Astrocyte of the spinal cord (primary cell): ENCODE results near the gene SLC17A4.

Source experiments
- DNase-seq: peaks from one replicate; pipeline ENCODE4 v3.0.0; 2011; ENCODE audit warnings: low read depth, low spot score
- H3K4me3 ChIP-seq: 2 replicates; pipeline ENCODE4 v1.5.1; 2011; ENCODE audit warnings: low read depth, mild to moderate bottlenecking, low read length, moderate library complexity
- in situ Hi-C: cut with HindIII; loops from 2 replicates; pipeline ENCODE4 v1.10.0; 2017; ENCODE audit warnings: low sequenced_read_pairs
- TF ChIP-seq, protein P1 (sequence below): IDR thresholded peaks from 2 replicates; pipeline ENCODE4 v1.5.1; 2012; ENCODE audit warnings: low read depth, mild to moderate bottlenecking, low read length, inconsistent platforms

The SLC17A4 gene

GRCh38 chr6:25732468-25733198, 21.9 kb upstream of the SLC17A4 start:
- TF ChIP-seq, protein P1, sequence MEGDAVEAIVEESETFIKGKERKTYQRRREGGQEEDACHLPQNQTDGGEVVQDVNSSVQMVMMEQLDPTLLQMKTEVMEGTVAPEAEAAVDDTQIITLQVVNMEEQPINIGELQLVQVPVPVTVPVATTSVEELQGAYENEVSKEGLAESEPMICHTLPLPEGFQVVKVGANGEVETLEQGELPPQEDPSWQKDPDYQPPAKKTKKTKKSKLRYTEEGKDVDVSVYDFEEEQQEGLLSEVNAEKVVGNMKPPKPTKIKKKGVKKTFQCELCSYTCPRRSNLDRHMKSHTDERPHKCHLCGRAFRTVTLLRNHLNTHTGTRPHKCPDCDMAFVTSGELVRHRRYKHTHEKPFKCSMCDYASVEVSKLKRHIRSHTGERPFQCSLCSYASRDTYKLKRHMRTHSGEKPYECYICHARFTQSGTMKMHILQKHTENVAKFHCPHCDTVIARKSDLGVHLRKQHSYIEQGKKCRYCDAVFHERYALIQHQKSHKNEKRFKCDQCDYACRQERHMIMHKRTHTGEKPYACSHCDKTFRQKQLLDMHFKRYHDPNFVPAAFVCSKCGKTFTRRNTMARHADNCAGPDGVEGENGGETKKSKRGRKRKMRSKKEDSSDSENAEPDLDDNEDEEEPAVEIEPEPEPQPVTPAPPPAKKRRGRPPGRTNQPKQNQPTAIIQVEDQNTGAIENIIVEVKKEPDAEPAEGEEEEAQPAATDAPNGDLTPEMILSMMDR: no peak
- in situ Hi-C loops: no loop called here
- DNase-seq: no peak
- H3K4me3 ChIP-seq: no peak overlapping the region

GRCh38 chr6:25735261-25735660, 19.3 kb upstream of the SLC17A4 start:
- TF ChIP-seq, protein P1: no peak

GRCh38 chr6:25743868-25744267, 10.7 kb upstream of the SLC17A4 start:
- in situ Hi-C loops: no loop called here
- no peak for DNase-seq
- H3K4me3 ChIP-seq: no peak overlapping the region
- TF ChIP-seq, protein P1: no peak

More at GRCh38 chr6:25735261-25735660, 19.3 kb upstream of the SLC17A4 start:
- in situ Hi-C loops: no loop called here
- no peak for DNase-seq
- H3K4me3 ChIP-seq: no peak overlapping the region

DNA sequence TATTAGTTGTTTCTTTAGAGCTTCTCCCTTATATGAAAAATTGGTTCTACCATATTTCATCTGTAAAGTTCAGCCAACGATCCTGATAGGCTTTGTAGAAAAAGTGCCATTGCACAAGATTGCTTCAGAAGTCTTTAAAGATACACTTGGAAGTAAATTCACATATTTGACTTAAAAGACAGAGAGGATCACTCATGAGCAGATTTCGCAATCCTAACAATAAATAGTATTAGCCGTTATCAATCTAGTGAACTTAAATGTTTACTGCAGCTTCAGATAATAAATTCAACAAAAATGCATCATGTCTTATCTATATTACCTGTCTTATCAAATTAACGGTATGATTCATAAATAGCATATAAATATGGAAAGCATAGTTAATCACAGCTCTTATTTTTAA, 8.7 kb upstream of the SLC17A4 start:
- in situ Hi-C loops: no loop called here
- TF ChIP-seq, protein P1: no peak
- H3K4me3 ChIP-seq: no peak overlapping the region
- DNase-seq: no peak

- in situ Hi-C loops: no loop called here
Observed at GRCh38 chr6:25746968-25747367, 7.6 kb upstream of the SLC17A4 start.

DNA sequence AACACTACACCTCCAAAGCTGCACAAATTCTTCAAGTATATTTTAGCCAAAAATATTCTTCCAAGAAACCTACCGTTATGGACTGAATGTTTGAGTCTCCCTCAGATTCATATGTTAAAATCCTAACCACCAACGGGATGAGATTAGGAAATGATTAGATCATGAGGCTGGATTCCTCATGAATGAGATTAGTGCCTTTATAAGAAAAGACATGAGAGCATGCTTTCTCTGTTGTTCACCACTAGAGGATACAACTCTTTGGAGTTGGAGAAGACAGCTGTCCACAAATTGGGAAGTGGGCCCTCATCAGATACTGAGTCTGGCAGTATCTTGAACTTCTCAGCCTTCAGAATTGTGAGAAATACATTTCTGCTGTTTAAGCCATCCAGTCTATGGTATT, 7.1 kb upstream of the SLC17A4 start:
- no peak for DNase-seq
- H3K4me3 ChIP-seq: no peak overlapping the region
- in situ Hi-C loops: no loop called here
- TF ChIP-seq, protein P1: no peak

More at GRCh38 chr6:25746968-25747367, 7.6 kb upstream of the SLC17A4 start:
- no peak overlapping the region for H3K4me3 ChIP-seq
- TF ChIP-seq, protein P1: no peak
- no peak for DNase-seq
